Keratinocyte (primary cell): ENCODE data around the gene ECI1. TPM values are rescaled to one million over a fixed set of nuclear protein-coding genes. Genes with fewer than 3 reads are reported as not detected.

Experiments used
- DNase-seq: peaks from one replicate; pipeline ENCODE4 v3.0.0-alpha.2; 2011; ENCODE audit warnings: low read depth, missing footprints, low spot score
- FAIRE-seq: peaks from 2 replicates; lab custom pipeline; 2011; peaks lifted over from hg19 to GRCh38; lab: Jason Lieb, UNC
- H2AFZ ChIP-seq: 2 replicates; pipeline ENCODE4 v1.6.0; 2012; ENCODE audit warnings: low read length, control low read depth, inconsistent platforms; ENCODE audit not compliant: control insufficient read depth
- H3K27ac ChIP-seq: 2 replicates; pipeline ENCODE4 v1.5.1; 2011; ENCODE audit warnings: low read length; ENCODE audit not compliant: control insufficient read depth, insufficient read depth
- H3K27me3 ChIP-seq: 3 replicates; pipeline ENCODE4 v1.6.0; 2011; ENCODE audit warnings: low read length; ENCODE audit not compliant: control insufficient read depth, insufficient read depth; ENCODE audit errors: extremely low read depth
- H3K36me3 ChIP-seq, 2 experiments: 2 replicates in 1 of 2; 3 replicates in 1 of 2; pipeline ENCODE4 v1.5.1; 2011; ENCODE audit warnings: low read length in 2 of 2, mild to moderate bottlenecking in 1 of 2; ENCODE audit not compliant: control insufficient read depth in 2 of 2, insufficient read depth in 2 of 2; ENCODE audit errors: extremely low read depth in 1 of 2
- H3K4me1 ChIP-seq: 3 replicates; pipeline ENCODE4 v1.5.1; 2011; ENCODE audit warnings: low read length; ENCODE audit not compliant: control insufficient read depth, insufficient read depth; ENCODE audit errors: extremely low read depth
- H3K4me2 ChIP-seq: 3 replicates; pipeline ENCODE4 v1.6.0; 2011; ENCODE audit warnings: low read depth, low read length; ENCODE audit not compliant: control insufficient read depth, insufficient read depth; ENCODE audit errors: extremely low read depth
- H3K4me3 ChIP-seq, 3 experiments: fragments of 200-600 bp in 1 of 3; sonication (generic) in 1 of 3; 2 replicates in 2 of 3; 3 replicates in 1 of 3; pipeline ENCODE4 v1.5.1; 2011 to 2016; ENCODE audit warnings: low read length in 3 of 3, mild to moderate bottlenecking in 3 of 3, control low read depth in 2 of 3, inconsistent platforms in 1 of 3, low read depth in 1 of 3, mixed read lengths in 1 of 3, mixed run types in 1 of 3, moderate library complexity in 1 of 3; ENCODE audit not compliant: control insufficient read depth in 2 of 3, insufficient read depth in 2 of 3; ENCODE audit errors: extremely low read depth in 1 of 3
- H3K79me2 ChIP-seq: 2 replicates; pipeline ENCODE4 v1.6.0; 2012; ENCODE audit warnings: low read length; ENCODE audit not compliant: control insufficient read depth, insufficient read depth
- H3K9ac ChIP-seq: 3 replicates; pipeline ENCODE4 v1.6.0; 2011; ENCODE audit warnings: low read length; ENCODE audit not compliant: control insufficient read depth, insufficient read depth; ENCODE audit errors: extremely low read depth
- H3K9me1 ChIP-seq: 3 replicates; pipeline ENCODE4 v1.6.0; 2011; ENCODE audit warnings: low read length; ENCODE audit not compliant: control insufficient read depth, insufficient read depth; ENCODE audit errors: extremely low read depth
- H3K9me3 ChIP-seq: 2 replicates; pipeline ENCODE4 v1.5.1; 2012; ENCODE audit warnings: low read depth, low read length; ENCODE audit not compliant: control insufficient read depth
- H4K20me1 ChIP-seq: 3 replicates; pipeline ENCODE4 v1.6.0; 2011; ENCODE audit warnings: low read length; ENCODE audit not compliant: control insufficient read depth, insufficient read depth; ENCODE audit errors: extremely low read depth
- EZH2 ChIP-seq: IDR thresholded peaks from one replicate; pipeline ENCODE4 v1.6.1; 2012; ENCODE audit warnings: inconsistent platforms, mild to moderate bottlenecking, low read length, moderate library complexity
- dilution Hi-C: fragments of 300-500 bp; cut with MboI; formaldehyde crosslinking; loops from one replicate; pipeline ENCODE4 v1.7.0; 2020; ENCODE audit warnings: low sequenced_read_pairs; ENCODE audit not compliant: extremely low pct_ligation_motif_present
- polyA plus RNA-seq, 5 experiments: library from polyadenylated mRNA; depleted of rRNA in 3 of 5; stranded (reverse) in 3 of 5; stranded (forward) in 1 of 5; unstranded in 1 of 5; fragments of >200 nt; gene quantifications; 1 replicate in 1 of 5; 2 replicates in 3 of 5; 3 replicates in 1 of 5; pipeline versions ENCODE4 v1.2.1 to v1.2.3, GENCODE V29; 2011 to 2012; ENCODE audit warnings: missing spikeins in 2 of 5, low read depth in 1 of 5, low replicate concordance in 1 of 5
- TF ChIP-seq, protein P1 (sequence below), 3 experiments: IDR thresholded peaks in 1 of 3; conservative IDR thresholded peaks in 1 of 3; optimal IDR thresholded peaks in 1 of 3; 2 replicates in 2 of 3; 3 replicates in 1 of 3; pipeline versions ENCODE3 to v1.5.1; 2011; ENCODE audit warnings: low read length in 3 of 3, mild to moderate bottlenecking in 3 of 3, moderate library complexity in 2 of 3, control low read depth in 1 of 3, inconsistent platforms in 1 of 3; ENCODE audit not compliant: insufficient read depth in 2 of 3; ENCODE audit errors: extremely low read depth in 1 of 3

The ECI1 gene
- polyA plus RNA-seq, 1 donor (not counting 4 experiments of a cell fraction or from before 2014, with no cell fraction given) = 19.7 TPM

DNA sequence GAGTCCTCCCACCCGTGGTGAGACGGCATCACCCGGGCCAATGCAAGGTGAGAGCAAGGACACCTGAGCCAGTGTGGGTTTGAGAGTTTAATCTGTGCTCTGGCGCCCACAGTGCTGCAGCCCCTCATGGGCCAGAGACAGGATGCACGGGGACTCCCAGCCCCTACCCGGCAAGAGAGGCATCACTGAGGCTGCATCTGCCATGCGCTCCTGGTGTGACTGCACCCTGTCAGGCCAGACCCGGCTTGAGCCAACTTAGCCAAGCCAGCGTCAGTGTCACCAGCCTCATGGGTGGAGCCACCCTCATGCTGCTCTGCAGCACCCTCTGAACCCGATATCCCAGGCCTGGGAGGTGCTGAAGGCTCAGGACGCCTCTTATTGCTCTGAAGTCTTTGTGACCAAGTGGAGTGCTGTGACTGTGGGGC, 39.5 kb downstream of the ECI1 start:
- Histone ChIP-seq H3K27ac (no peak overlapping the region), H3K9ac (no peak overlapping the region)
- TF ChIP-seq, protein P1, sequence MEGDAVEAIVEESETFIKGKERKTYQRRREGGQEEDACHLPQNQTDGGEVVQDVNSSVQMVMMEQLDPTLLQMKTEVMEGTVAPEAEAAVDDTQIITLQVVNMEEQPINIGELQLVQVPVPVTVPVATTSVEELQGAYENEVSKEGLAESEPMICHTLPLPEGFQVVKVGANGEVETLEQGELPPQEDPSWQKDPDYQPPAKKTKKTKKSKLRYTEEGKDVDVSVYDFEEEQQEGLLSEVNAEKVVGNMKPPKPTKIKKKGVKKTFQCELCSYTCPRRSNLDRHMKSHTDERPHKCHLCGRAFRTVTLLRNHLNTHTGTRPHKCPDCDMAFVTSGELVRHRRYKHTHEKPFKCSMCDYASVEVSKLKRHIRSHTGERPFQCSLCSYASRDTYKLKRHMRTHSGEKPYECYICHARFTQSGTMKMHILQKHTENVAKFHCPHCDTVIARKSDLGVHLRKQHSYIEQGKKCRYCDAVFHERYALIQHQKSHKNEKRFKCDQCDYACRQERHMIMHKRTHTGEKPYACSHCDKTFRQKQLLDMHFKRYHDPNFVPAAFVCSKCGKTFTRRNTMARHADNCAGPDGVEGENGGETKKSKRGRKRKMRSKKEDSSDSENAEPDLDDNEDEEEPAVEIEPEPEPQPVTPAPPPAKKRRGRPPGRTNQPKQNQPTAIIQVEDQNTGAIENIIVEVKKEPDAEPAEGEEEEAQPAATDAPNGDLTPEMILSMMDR (optimal IDR thresholded peaks at IDR 0.05 in 1 of 3, IDR thresholded peaks at IDR 0.05 in 1 of 3, conservative IDR thresholded peaks at IDR 0.05 in 1 of 3; ENCODE audit: extremely low read depth in 1 of 3, insufficient read depth in 2 of 3, low read length in 3 of 3) = no peak
- TF ChIP-seq EZH2 = no peak

DNA sequence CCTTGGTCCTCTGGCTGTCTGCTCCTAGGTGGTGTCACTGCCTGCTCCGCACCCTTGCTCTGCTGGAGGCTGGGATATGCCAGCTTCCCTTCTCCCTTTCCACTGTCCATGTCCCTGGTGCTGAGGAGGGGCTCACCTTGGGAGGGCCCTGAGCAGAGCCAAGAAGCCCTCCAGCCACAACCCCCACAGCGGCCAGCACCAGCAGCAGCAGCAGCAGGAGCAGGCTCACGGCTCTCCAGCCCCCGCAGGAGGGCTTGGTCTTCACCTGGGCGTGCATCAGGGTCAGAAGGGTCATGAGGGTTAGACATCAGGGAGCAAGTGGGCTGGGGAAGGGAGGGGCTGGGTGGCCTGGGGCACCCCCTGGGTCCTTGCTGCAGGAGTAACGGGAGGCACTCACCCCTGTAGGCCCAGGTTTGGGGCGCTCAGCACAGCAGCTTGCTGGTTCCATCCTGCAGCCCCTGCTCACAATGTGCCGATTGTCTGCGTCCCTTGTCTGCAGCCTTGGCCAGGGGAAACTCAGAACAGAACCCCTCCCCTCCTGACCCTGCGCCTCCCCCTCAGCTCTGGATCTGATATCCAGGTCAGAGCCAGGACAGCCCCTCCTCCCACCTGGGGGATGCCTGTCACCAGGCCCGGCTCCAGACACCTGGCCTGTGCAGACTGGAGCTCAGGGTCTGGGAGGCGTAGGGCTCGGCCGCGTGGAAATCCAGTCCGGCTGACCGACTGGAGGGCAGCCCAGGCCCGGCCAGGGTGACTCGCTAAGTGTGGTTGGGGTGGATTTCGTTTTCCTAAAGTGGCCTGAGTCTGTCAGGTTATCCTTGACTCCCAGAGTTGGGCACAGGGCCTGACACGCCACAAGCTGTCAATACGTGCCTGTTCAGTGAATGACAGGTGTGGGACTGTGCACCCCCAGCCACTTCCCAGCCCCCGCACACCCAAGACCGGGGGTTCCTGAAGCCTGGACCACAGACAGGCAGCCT, 40.7 kb downstream of the ECI1 start, which contains the start of gene BRICD5:
Gene BRICD5 (minus strand): TSS at position 478 of the 980 bp plus-strand sequence. CDS start 30 bp downstream, at position 448.
- no peaks in the 10 kb centered on the region for H3K27me3 ChIP-seq
- no peak within 1 kb of the TSS for H3K4me2 ChIP-seq
- DNase-seq = no peak
- TF ChIP-seq, protein P1 (optimal IDR thresholded peaks at IDR 0.05 in 1 of 3, IDR thresholded peaks at IDR 0.05 in 1 of 3, conservative IDR thresholded peaks at IDR 0.05 in 1 of 3; ENCODE audit: extremely low read depth in 1 of 3, insufficient read depth in 2 of 3, low read length in 3 of 3) = no peak
- TF ChIP-seq EZH2 = no peak
- no peak within 1 kb of the TSS for H3K9ac ChIP-seq
- peaks cover 12 to 26% of the 10 kb centered on the region in 2 experiments for H3K36me3 ChIP-seq
- H3K9me1 ChIP-seq = no peaks in the 10 kb centered on the region
- dilution Hi-C loops = no loop called here
- FAIRE-seq = no peak
- H3K4me3 ChIP-seq = no peak within 1 kb of the TSS
- no peaks in the 10 kb centered on the region for H4K20me1 ChIP-seq
- H3K4me1 ChIP-seq = peaks cover 17% of the 10 kb centered on the region
- no peak within 1 kb of the TSS for H2AFZ ChIP-seq
- H3K27ac ChIP-seq = no peak within 1 kb of the TSS
- H3K9me3 ChIP-seq = no peaks in the 10 kb centered on the region
- peaks cover 26% of the 10 kb centered on the region for H3K79me2 ChIP-seq

More for the DNA sequence above, 39.5 kb downstream of the ECI1 start:
- Histone ChIP-seq H3K4me1 (peaks cover 13% of the 10 kb centered on the region), H4K20me1 (no peaks in the 10 kb centered on the region), H3K27me3 (no peaks in the 10 kb centered on the region), H3K36me3 (peaks cover 12 to 23% of the 10 kb centered on the region in 2 experiments), H3K9me3 (no peaks in the 10 kb centered on the region), H3K79me2 (peaks cover 20% of the 10 kb centered on the region), H3K4me2 (no peak overlapping the region), H3K4me3 (no peak overlapping the region), H2AFZ (no peak overlapping the region), H3K9me1 (no peaks in the 10 kb centered on the region)
- FAIRE-seq = no peak
- DNase-seq = no peak
- dilution Hi-C loops = no loop called here
